HG03025 (cell line): ENCODE results near the gene DIPK1A.
A peak's percentile ranks its signal among the peaks of the same experiment; 100 is the strongest.

Source experiments
- ATAC-seq: cut with Tn5 transposase; IDR thresholded peaks from one replicate; pipeline ENCODE4 v1.9.1; 2021; ENCODE audit warnings: mild to moderate bottlenecking, moderate library complexity; ENCODE audit not compliant: unreplicated experiment, low FRiP score

The DIPK1A gene

DNA sequence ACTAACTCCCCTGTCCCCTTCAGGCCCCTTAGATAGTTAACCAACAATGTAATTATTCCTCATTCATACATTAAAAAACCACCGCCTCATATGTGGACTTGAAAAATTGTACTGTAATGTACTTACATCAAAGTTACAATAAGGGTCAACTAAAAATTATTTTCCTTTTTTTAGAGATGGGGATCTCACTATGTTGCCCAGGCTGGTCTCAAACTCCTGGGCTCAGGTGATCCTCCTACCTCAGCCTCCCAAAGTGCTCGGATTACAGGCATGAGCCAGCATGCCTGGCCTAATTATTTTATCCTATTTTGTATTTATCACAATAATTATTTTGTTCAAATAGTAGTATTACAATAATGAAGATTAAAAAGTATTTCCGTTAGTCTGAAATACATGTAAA, 116.8 kb downstream of the DIPK1A start:
- ATAC-seq = no peak

DNA sequence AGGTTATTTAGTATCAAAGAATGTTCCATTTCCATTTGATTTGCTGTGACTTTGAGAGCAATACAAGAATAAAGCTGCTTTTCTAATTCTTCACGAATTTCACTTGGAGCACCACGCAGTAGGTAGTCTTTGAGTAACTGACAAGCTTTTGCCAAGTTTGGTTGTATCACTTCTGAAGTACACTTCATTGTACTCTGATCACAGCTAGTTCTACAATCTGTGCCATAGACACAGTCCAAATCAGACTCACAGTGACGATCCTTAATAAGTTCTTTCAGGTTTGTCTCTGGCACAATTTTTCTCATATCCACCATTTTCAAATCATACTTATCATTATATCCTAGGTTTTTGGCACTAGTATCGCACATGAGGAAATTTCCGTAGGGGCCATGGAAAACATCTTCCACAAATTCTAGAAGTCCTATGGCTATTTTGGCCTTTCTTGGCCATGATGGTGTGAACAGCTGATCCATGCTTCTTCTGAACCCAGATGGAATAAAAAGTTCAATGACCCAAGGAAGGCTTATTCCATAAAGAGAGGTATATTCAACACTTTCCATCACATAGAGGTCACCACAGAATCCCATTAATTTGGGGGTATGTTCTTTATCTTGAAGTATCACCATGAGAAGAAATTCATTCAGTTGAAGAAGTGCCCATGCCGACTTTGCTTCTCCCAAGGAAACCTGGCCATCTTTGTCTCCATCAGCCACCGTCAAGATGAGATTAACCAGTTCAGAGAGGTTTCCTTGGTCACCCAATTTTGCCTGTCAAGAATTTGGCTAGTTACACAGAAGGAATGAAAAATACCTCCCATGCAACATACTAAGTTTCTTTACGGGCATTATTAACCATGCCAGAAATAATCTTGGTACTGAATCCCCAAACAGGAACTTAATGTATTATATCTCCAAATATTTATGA, 117.6 kb downstream of the DIPK1A start:
- no peak for ATAC-seq

DNA sequence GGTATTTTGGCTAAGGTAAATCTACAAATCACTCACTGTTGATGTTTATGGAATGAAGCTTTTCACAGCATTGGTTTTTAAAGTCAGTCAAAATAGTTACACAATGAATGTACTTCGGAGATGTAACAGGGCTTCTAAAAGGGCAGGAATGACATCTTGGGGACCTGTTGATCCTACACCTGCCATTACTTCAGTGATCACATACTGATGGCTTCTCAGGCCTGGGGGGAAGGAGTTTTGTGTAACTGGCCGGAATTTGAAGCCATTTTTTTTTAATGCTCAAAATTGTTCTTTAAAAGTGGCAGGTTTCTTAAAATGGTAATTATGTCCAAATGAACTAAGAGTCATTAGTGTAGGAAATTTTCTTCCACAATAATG, 118.2 kb downstream of the DIPK1A start:
- ATAC-seq = no peak

DNA sequence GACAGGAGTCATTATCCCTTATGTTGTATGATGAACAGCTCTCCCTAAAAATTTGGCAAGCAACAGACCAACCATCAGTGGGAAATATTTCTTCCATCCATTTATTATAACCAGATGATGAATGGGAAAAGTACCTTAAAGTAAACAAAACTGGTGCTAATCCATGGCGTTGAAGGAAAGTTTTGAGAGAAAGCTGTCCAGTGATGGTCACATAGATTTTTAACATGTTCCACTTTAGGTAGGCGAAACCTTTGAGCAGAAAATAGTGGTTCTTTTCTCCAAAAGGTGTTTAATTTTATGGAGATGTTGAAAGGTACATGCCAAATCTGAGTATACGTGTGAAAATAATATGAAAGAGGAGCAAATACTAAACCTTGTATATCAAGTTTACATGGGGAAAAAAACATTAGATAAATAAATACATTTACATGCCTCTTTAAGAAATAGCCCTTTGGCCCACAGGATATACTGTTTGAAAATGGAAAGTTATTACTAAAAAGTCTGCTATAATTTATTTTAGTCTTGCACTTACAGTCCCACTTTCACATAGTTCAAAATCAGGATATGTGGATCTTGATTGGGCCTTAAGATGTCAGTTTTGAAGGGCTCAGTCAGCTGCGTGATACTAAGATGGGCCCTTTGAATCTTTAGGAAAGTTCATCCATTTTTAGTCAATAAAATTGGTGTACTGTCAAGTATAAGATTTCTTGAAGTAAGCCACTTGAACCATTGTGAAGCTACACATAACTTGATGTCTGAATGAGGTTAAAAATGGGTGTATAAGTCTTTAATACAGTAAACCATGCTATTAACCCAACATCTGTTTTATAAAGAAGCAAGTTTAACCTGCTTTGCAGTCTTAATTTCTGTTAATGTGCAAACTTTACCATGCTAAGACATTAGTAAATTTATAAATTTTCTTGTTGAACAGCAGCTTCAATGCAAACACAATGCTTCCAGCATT, 118.9 kb downstream of the DIPK1A start:
- ATAC-seq = no peak

DNA sequence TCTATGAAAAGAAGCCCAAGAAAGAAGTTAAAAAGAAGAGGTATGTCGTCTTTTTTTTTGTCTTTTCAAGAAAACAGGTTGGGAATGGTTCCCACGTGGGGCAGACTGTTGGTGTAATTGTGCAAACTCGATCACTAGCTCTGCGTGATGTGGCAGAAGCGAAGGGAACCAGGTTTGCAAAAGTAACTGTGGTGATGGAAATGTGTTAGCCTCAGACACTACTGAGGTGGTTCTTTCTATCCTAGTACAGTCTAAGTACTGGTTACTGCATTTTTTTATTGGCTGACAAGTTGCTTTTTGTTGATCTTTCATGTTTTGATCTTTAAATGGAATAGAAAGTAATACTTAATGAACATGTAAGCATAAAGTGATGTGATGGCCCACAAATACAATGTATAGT, 120.7 kb downstream of the DIPK1A start:
- no peak for ATAC-seq

DNA sequence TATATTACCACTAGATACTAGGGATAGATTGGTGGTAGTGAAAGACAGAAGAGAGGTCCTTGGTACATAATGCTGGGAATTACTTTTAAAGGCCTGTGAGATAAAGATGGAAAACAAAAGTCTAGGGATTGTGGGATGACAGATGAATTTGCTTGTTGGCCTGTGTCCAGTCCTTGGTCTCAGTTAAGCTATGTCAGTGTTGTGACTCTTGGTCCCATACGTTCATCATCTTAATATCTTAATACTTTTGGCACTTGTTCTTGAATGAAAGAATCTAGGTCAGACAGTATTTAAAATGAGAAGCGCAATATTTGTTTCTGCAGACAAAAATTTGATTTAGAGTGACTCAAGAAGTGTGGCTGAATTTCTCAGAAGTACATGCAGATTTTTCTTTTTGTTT, 121.8 kb downstream of the DIPK1A start:
- ATAC-seq = no peak

DNA sequence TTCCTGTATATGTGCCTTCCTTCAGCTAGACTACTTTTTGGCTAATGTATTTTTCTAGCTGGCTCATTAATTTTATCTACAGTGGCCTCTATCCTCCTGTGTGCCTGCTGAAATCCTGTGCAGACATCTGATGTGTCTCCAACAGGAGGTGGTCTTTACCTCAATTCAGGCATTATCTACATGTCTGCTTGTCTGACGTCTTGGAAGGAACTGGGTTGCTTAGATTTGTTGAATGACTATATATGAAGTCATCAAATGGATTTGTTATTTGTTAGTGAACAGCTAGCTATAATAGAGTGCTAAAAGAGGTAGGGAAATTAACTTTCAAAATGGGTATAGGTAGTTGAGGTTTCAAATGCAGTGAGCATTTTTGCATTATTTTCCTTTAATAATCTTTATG, 122.7 kb downstream of the DIPK1A start:
- ATAC-seq = no peak

DNA sequence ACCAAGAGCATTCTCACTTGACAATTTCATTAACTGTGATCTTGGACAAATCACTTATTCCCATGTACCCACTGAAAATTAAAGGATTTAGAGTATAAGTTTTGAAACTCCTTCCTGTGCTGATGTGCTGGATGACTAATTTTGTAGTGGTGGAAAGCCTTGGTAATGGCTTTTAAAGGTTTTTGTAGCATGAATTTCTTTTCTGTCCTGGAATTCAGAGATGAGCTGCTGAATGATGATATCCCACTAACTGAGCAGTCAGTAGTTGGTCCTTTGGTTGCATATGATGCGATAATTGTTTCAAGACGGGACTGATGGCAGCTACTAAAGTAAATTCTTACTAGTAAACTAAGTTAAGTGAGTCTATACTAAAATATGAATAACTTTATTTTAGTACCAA, 124.2 kb downstream of the DIPK1A start:
- no peak for ATAC-seq

DNA sequence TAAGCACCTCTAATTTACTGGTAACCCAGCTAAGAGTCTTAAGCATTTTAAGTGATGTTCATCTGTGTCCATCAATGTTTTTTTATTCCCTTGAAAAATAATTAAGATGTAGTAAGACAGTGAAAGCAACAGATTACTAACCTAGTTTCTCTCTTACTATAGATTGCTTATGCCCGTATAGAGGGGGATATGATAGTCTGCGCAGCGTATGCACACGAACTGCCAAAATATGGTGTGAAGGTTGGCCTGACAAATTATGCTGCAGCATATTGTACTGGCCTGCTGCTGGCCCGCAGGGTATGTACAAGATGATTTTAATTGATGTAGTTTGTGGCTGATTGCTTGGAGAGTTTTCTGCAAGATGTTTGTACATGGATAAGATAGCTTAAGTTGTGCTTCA, 126.6 kb downstream of the DIPK1A start:
- no peak for ATAC-seq

DNA sequence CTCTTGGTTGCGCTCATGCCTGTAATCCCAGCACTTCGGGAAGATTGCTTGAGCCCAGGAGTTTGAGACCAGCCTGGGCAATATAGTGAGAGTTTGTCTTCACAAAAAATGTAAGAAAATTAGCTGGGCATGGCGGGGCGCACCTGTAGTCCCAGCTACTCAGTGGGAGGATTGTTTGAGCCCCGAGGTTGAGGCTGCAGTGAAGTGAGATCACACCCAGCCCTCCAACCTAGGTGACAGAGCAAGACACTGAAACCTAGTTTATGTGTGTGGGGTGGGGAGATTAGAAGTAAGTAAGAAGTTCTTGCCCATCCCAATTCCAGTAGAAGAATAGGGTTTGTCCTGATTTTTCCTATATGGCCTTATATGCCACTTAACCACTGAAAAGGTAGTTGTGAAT, 127.4 kb downstream of the DIPK1A start:
- no peak for ATAC-seq

DNA sequence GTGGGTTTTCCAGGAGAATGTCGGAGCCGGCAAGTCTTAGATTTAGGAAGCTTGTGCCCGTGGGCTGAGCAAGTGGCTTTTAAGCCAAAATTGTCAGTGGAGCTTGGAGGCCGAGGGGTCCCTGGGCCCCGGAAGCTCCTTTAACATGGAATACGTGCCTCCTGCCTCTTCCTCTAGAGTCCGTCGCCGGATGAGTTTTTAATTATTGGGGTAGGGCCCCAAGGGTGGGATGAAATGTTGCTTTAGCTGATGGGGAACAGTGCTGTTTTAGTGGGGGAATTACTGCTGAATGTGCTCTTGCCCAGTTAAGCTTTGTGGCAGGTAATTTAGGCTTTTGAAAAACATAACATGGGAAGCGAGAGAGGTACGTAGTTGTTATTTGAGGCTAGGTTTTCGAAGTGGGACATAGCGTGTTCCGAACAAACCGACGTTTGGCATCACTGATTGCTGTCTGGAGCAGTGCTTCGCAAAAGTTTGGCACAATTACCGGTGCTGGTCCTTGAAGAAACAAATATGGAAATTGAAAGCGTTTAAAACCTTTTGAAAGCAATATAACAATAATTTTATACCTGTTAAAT, 128.6 kb downstream of the DIPK1A start:
- no peak for ATAC-seq

DNA sequence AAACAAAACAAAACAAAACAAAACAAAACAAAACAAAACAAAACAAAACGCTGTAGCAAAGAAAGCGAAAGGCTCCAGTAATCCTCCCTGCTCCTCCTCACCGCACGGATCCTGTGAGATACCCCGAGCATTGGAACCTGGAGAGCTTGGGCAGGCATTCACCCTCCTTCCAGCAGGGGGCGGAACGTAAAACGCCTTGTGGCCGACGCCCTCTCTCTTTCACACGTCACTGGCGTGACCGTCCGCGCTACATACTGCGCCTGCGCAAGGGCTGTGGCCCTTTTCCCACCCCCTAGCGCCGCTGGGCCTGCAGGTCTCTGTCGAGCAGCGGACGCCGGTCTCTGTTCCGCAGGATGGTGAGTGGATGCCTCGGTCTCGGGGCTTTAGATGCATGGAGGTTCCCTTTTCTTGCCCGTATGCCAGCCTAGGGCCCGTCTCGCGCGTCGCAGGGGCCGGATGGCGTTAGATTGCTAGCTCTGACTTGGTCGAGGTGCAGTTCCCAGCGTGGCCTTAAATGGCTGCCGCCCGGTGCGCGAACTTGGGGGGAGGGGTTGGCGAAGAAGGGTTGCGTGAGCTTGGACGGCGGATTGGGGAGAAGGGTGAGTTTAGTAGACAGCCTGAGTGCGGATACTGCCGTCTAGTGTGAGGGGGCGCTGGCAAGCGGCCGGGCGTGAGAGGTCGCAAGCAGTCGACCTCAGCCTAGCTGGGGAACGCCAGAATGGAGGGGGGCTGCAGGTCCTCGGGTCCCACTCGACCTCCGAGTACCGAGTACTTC, 129.3 kb downstream of the DIPK1A start, which contains the start of gene RPL5:
Gene RPL5, plus strand, starts transcription at position 279 of the 775 bp plus-strand sequence. Its CDS starts 75 bp downstream, at position 354.
- ATAC-seq = peak; percentile 97

DNA sequence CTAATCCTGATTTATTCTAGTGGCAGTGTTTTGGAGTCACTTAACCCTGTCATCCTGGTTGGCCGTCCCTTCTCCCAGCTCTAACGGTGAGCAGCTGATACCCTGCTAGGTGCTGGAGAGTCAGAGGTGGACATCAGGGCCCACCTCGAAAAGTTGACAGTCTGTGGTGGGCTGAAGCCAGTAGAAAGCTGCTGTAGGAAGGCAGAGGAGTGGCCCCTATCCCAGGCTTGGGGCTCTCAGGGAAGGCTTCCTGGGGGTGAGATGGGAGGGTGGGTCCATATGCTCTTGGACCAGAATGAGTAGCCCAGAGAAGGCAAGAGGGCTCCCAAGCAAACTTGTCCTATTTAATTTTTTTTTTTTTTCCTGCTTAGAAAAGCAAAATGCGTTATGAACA, 129.9 kb downstream of the DIPK1A start:
- no peak for ATAC-seq

DNA sequence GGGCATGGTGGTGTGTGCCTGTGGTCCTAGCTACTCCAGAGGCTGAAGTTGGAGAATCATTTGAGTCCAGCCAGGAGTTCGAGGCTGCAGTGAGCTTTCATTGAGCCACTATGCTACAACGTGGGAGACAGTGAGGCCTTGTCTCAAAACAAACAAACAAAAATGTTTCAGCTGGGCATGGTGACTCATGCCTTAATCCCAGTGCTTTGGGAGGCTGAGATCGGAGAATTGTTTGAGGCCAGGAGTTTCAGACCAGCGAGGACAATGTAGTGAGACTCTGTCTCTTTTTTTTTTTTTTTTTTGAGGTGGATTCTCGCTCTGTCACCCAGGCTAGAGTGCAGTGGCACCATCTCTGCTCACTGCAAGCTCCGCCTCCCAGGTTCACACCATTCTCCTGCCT, 134.5 kb downstream of the DIPK1A start:
- ATAC-seq = no peak

DNA sequence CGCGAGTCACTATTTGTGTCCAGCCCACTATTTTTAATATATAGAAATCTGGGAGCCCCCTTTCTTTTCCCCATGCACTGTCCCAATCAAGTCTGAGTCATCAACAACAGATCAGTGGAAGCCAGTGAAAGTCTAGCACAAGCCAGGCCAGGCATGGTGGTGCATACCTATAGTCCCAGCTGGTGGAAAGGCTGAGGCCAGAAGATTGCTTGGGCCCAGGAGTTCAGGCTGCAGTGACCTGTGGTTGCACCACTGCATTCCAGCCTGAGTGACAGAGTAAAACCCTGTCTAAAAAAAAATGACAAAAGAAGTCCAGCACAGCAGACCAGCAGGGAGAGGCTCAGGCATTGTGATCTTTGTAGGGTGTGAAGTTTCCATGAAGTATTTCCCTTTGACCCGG, 138.4 kb downstream of the DIPK1A start:
- no peak for ATAC-seq

DNA sequence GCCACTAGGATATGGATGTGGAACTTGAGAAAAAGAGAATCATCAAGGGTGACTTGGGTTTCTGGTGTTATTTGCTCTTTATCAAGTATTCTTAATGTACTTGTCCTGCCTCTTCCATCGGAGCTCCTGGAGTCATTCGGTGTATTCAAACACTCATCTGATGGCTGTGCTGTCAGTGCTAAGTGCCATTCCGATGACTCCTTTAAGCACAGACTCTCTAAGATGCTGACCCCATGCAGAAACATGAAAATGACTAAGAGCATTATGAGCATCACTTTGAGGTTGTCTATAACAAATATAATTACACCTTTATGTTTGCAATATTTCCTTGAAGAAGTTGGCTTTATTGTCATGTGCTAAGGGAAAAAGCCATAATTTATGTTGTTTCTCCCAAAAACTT, 140.7 kb downstream of the DIPK1A start:
- no peak for ATAC-seq

DNA sequence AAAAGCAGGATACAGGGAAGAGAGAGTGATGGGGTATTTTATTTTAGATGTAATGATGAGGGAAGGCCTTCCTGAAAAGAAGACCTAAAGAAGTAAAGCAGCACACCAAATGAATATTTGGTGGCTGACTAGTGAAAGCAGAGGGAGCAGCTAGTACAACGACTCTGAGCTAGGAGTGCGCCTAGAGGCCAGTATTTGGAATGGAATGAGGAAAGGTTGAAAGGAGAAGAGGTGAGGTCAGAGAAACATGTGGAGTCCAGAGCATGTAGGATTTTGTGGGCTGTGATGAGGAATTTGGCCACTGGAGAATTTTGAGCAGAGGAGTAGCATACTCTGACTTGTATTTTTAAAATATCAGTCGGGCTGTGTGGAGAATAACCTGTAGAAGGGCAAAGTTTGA, 141.2 kb downstream of the DIPK1A start:
- no peak for ATAC-seq

DNA sequence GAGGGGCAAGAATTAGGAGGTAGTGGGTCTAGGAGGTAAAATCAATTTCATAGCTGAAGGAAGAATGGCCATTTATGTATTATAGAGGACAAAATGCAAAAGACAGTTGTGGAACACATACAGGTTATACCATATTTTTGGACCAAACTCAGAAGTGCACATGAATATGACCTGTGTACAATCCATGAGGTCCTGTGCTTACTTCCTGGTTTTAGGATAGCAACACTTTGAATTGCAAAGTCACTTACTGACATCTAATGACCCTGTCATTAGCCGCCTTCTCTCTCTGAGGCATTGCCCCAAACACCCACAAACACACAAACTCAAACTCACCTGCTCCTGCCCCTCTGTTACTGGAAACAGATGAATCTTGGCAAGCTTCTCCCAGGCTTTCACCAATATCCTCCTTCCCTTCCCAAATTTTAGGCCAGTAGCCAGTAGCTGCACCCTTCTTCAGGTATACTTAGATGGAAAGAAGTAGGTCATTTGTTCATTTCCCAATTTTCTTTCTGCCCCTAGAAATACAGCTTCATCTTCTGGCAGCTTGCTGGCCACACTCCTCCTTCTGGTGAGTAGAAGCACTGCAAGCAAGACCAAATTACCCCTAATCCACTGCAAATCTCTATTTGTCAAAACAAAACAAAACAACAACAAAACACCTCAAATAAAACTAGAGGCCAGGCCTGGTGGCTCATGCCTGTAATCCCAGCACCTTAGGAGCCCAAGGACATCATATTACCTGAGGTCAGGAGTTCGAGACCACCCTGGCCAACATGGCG, 143.1 kb downstream of the DIPK1A start:
- ATAC-seq = no peak

DNA sequence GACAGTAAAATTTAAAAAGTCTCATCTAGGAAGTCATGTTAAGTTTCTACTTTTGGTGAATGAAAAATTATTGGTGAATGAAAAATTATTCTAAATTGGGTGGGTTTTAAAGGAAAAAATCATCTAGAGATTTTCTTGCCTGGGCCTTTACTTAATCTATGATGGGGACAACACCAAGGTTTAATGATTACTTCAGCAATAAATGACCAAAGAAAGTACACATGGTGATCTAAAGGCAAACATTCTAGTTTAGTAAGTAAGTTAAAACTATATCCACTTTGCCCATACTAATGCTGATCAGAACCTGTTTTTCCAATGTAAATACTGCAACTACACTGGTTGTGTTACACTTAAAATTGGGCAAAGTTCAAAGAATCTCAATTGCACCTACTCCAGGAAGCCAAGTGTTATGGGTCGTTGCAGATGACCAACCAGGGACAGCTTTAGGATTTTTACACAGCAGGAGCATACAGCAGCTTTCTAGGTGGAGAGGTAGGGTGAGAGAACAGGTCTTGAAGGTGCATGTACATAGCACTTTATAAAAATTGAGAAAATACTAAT, 144.0 kb downstream of the DIPK1A start:
- ATAC-seq = no peak
